WTC11 (cell line): ENCODE measurements around the gene UBR4. TPM values are rescaled to one million over a fixed set of nuclear protein-coding genes. Genes with fewer than 3 reads are reported as not detected.

Experiments used
- ATAC-seq: fragments of 200-7000 bp; cut with Tn5 transposase; 2 replicates; pipeline ENCODE4 v1.10.0; 2021; ENCODE audit warnings: mild to moderate bottlenecking, moderate library complexity
- CTCF ChIA-PET: fragments of 300-600 bp; sonication (Branson Sonifier 250); formaldehyde crosslinking; loops from one replicate; lab custom pipeline; 2021; ENCODE audit warnings: antibody characterized with exemption; lab: Charles Lee
- POLR2A ChIA-PET: fragments of 350-600 bp; sonication (Branson Sonifier 250); formaldehyde crosslinking; loops from one replicate; lab custom pipeline; 2021; ENCODE audit warnings: antibody characterized with exemption; lab: Charles Lee
- DNase-seq: peaks from one replicate; pipeline ENCODE4 v3.0.0; 2021; ENCODE audit warnings: low spot score
- H3K27ac Mint-ChIP-seq: 2 replicates; pipeline ENCODE4 v1.8.0; 2021; ENCODE audit warnings: mixed read lengths
- H3K27me3 Mint-ChIP-seq: 2 replicates; pipeline ENCODE4 v1.8.0; 2021; ENCODE audit warnings: low read depth, mild to moderate bottlenecking, moderate library complexity, mixed read lengths
- H3K36me3 Mint-ChIP-seq: 2 replicates; pipeline ENCODE4 v1.8.0; 2021; ENCODE audit warnings: mixed read lengths
- H3K4me1 Mint-ChIP-seq: 2 replicates; pipeline ENCODE4 v1.8.0; 2022; ENCODE audit warnings: mixed read lengths
- H3K4me3 Mint-ChIP-seq: 2 replicates; pipeline ENCODE4 v1.8.0; 2021; ENCODE audit warnings: mild to moderate bottlenecking, moderate library complexity, mixed read lengths
- H3K9me3 Mint-ChIP-seq: 2 replicates; pipeline ENCODE4 v1.8.0; 2021; ENCODE audit warnings: mixed read lengths
- AFF4 ChIP-seq: sonication (generic); formaldehyde crosslinking; IDR thresholded peaks from 2 replicates; pipeline ENCODE4 v1.8.1; 2023; ENCODE audit warnings: mild to moderate bottlenecking, missing genetic modification reagents, borderline replicate concordance
- ATF3 ChIP-seq: sonication (generic); formaldehyde crosslinking; conservative IDR thresholded peaks from 2 replicates; pipeline ENCODE4 v1.8.1; 2022; ENCODE audit warnings: mild to moderate bottlenecking, missing genetic modification reagents
- CDX4 ChIP-seq: fragments of 250-450 bp; sonication (Bioruptor Pico); IDR thresholded peaks from 2 replicates; pipeline ENCODE4 v1.9.0; 2021; ENCODE audit warnings: moderate library complexity, mild to moderate bottlenecking, inconsistent platforms, borderline replicate concordance
- CREM ChIP-seq: sonication (generic); formaldehyde crosslinking; IDR thresholded peaks from 2 replicates; pipeline ENCODE4 v1.8.1; 2022; ENCODE audit warnings: mild to moderate bottlenecking, missing genetic modification reagents, moderate library complexity
- CTCF ChIP-seq: fragments of 200-600 bp; IDR thresholded peaks from 2 replicates; pipeline ENCODE4 v1.8.0; 2022; ENCODE audit warnings: antibody characterized with exemption
- E2F1 ChIP-seq: sonication (generic); formaldehyde crosslinking; IDR thresholded peaks from 2 replicates; pipeline ENCODE4 v1.8.0; 2022; ENCODE audit warnings: mild to moderate bottlenecking, missing genetic modification reagents
- FOXJ3 ChIP-seq: sonication (generic); formaldehyde crosslinking; IDR thresholded peaks from 2 replicates; pipeline ENCODE4 v1.9.0; 2021; ENCODE audit warnings: missing genetic modification reagents, mild to moderate bottlenecking, borderline replicate concordance
- GABPB1 ChIP-seq: sonication (generic); formaldehyde crosslinking; IDR thresholded peaks from 2 replicates; pipeline ENCODE4 v1.8.1; 2023; ENCODE audit warnings: mild to moderate bottlenecking, missing genetic modification reagents
- IRF2 ChIP-seq: sonication (generic); formaldehyde crosslinking; IDR thresholded peaks from 2 replicates; pipeline ENCODE4 v1.8.0; 2022; ENCODE audit warnings: low read depth, missing genetic modification reagents, borderline replicate concordance
- NFATC4 ChIP-seq: fragments of 250-450 bp; sonication (Bioruptor Pico); IDR thresholded peaks from 2 replicates; pipeline ENCODE4 v1.9.0; 2021; ENCODE audit warnings: mild to moderate bottlenecking
- NR1H2 ChIP-seq: sonication (generic); formaldehyde crosslinking; IDR thresholded peaks from 2 replicates; pipeline ENCODE4 v1.9.0; 2021; ENCODE audit warnings: mild to moderate bottlenecking, moderate library complexity, missing genetic modification reagents
- NR2C2 ChIP-seq: sonication (generic); formaldehyde crosslinking; IDR thresholded peaks from 2 replicates; pipeline ENCODE4 v1.8.0; 2022; ENCODE audit warnings: mild to moderate bottlenecking, missing genetic modification reagents
- OVOL2 ChIP-seq: fragments of 250-450 bp; sonication (Bioruptor Pico); IDR thresholded peaks from 2 replicates; pipeline ENCODE4 v1.9.0; 2021; ENCODE audit warnings: mild to moderate bottlenecking, borderline replicate concordance
- SP1 ChIP-seq: sonication (generic); formaldehyde crosslinking; conservative IDR thresholded peaks from 2 replicates; pipeline ENCODE4 v1.8.1; 2022; ENCODE audit warnings: missing genetic modification reagents
- TEAD1 ChIP-seq: sonication (generic); formaldehyde crosslinking; IDR thresholded peaks from 2 replicates; pipeline ENCODE4 v1.8.0; 2022; ENCODE audit warnings: mild to moderate bottlenecking, missing genetic modification reagents
- USF2 ChIP-seq: sonication (generic); formaldehyde crosslinking; IDR thresholded peaks from 2 replicates; pipeline ENCODE4 v1.8.1; 2023; ENCODE audit warnings: mild to moderate bottlenecking, missing genetic modification reagents, moderate library complexity
- ZMAT4 ChIP-seq: fragments of 250-450 bp; sonication (Bioruptor Pico); IDR thresholded peaks from 2 replicates; pipeline ENCODE4 v1.9.0; 2021; ENCODE audit warnings: mild to moderate bottlenecking
- ZNF138 ChIP-seq: sonication (generic); formaldehyde crosslinking; conservative IDR thresholded peaks from 2 replicates; pipeline ENCODE4 v1.8.1; 2022; ENCODE audit warnings: mild to moderate bottlenecking, moderate library complexity, missing genetic modification reagents
- total RNA-seq: library from RNA; stranded (reverse); gene quantifications from 3 replicates; pipeline ENCODE4 v1.2.3, GENCODE V29; 2021

UBR4 gene
- total RNA-seq, 1 experiment from 2014 or later = 179 TPM

- TF ChIP-seq ZMAT4 (CRISPR knock-in tag) (no peak), CREM (CRISPR knock-in tag) (no peak)
Measured at GRCh38 chr1:19036041-19036812, 173.8 kb downstream of the UBR4 start (continued).

- POLR2A ChIA-PET = no interaction called here
- H3K27ac Mint-ChIP-seq = no peak overlapping the region
- H3K9me3 Mint-ChIP-seq = no peaks in the 10 kb centered on the region
- no peak overlapping the region for H3K4me3 Mint-ChIP-seq
- H3K27me3 Mint-ChIP-seq = no peaks in the 10 kb centered on the region; the same call in 1 of the 2 replicates
- no peak for ATAC-seq
- peak; percentile 5 for DNase-seq
- TF ChIP-seq SP1 (CRISPR knock-in tag) = no peak
- TF ChIP-seq OVOL2 (CRISPR knock-in tag) = no peak
- no peak for TF ChIP-seq NFATC4 (CRISPR knock-in tag)
- no peak for TF ChIP-seq AFF4 (CRISPR knock-in tag)
- TF ChIP-seq E2F1 (CRISPR knock-in tag) = no peak
- TF ChIP-seq TEAD1 (CRISPR knock-in tag) = no peak
- no peak for TF ChIP-seq IRF2 (CRISPR knock-in tag)
- no peak for TF ChIP-seq CDX4 (CRISPR knock-in tag)
- TF ChIP-seq FOXJ3 (CRISPR knock-in tag) = no peak
- TF ChIP-seq ATF3 (CRISPR knock-in tag) = no peak
- no peak for TF ChIP-seq CTCF
- no peak for TF ChIP-seq NR1H2
- TF ChIP-seq USF2 (CRISPR knock-in tag) = no peak
- no peak for TF ChIP-seq GABPB1 (CRISPR knock-in tag)
- no peak for TF ChIP-seq ZMAT4 (CRISPR knock-in tag)
- TF ChIP-seq NR2C2 (CRISPR knock-in tag) = no peak
- no peak for TF ChIP-seq ZNF138 (CRISPR knock-in tag)
- no peaks in the 10 kb centered on the region for H3K36me3 Mint-ChIP-seq
- no peaks in the 10 kb centered on the region for H3K4me1 Mint-ChIP-seq
- CTCF ChIA-PET = interaction anchor here (1.4 to 2.6 kb wide), 3 partner anchors 123 to 151 kb away, joined by 4 to 13 read pairs (median 8); no protein-coding TSS in a partner anchor
Measured at GRCh38 chr1:19035377-19036040, 174.6 kb downstream of the UBR4 start.
